Stimulated activated CD8-positive, alpha-beta memory T cell treated with anti-CD3 and anti-CD28 coated beads, Interleukin-7, amount 100 ng/mL, for 4 hours (primary cell): ENCODE results near the gene IQSEC1.

ENCODE experiments used
- DNase-seq, 2 donors: peaks; one replicate each; pipeline ENCODE4 v3.0.0-alpha.2; 2020; ENCODE audit warnings: low read depth in 2 of 2

The IQSEC1 gene

GRCh38 chr3:13073326-13074005, at the start of gene IQSEC1:
Gene IQSEC1, minus strand, starts transcription at chr3:13073429. Its CDS starts 415 bp downstream, at chr3:13073014.
- peak; percentile 36 to 69 for DNase-seq

GRCh38 chr3:13122081-13123012, 49.1 kb upstream of the IQSEC1 start:
- DNase-seq: no peak

GRCh38 chr3:13121553-13122001, 48.3 kb upstream of the IQSEC1 start:
- no peak for DNase-seq

GRCh38 chr3:13120928-13121552, 47.8 kb upstream of the IQSEC1 start:
- no peak for DNase-seq

- DNase-seq: no peak
These were observed 47.2 kb upstream of the IQSEC1 start for GRCh38 chr3:13120289-13120927.

- DNase-seq: no peak
These were observed 46.4 kb upstream of the IQSEC1 start for GRCh38 chr3:13119471-13120220.

- DNase-seq: no peak
These were observed 43.2 kb upstream of the IQSEC1 start for GRCh38 chr3:13116426-13116825.

- DNase-seq: no peak
These were observed 42.8 kb upstream of the IQSEC1 start for GRCh38 chr3:13115991-13116390.

GRCh38 chr3:13115576-13115910, 42.3 kb upstream of the IQSEC1 start:
- DNase-seq: no peak

GRCh38 chr3:13114811-13115575, 41.8 kb upstream of the IQSEC1 start:
- DNase-seq: no peak

- DNase-seq: no peak
These were observed 40.4 kb upstream of the IQSEC1 start for GRCh38 chr3:13113346-13114330.

GRCh38 chr3:13112521-13113345, 39.5 kb upstream of the IQSEC1 start:
- DNase-seq: no peak

- DNase-seq: no peak
These were observed 38.8 kb upstream of the IQSEC1 start for GRCh38 chr3:13111873-13112520.

GRCh38 chr3:13111173-13111872, 38.1 kb upstream of the IQSEC1 start:
- DNase-seq: no peak

- no peak for DNase-seq
These were observed 37.5 kb upstream of the IQSEC1 start for GRCh38 chr3:13110678-13111116.

GRCh38 chr3:13109516-13109915, 36.3 kb upstream of the IQSEC1 start:
- DNase-seq: no peak

GRCh38 chr3:13108861-13109260, 35.6 kb upstream of the IQSEC1 start:
- DNase-seq: no peak
